Esophagus squamous epithelium (tissue), 4 donors: ENCODE measurements around the gene UVSSA.

Experiments
- POLR2A ChIP-seq, 4 donors: fragments of 450-650 bp; IDR thresholded peaks; one replicate each; pipeline ENCODE4 v1.6.1; 2017; ENCODE audit warnings: antibody characterized with exemption in 4 of 4, mild to moderate bottlenecking in 4 of 4, moderate library complexity in 3 of 4
- TF ChIP-seq, protein P1 (sequence below), 6 experiments: fragments of 450-650 bp in 4 of 6; fragments of 200-600 bp in 2 of 6; sonication (generic) in 2 of 6; IDR thresholded peaks; one replicate each; pipeline ENCODE4 v1.5.1; 2016 to 2019; ENCODE audit warnings: antibody characterized with exemption in 6 of 6, mild to moderate bottlenecking in 4 of 6, moderate library complexity in 4 of 6

GRCh38 chr4:1367936-1368289 is 20.9 kb downstream of the UVSSA start:
- TF ChIP-seq, protein P1, sequence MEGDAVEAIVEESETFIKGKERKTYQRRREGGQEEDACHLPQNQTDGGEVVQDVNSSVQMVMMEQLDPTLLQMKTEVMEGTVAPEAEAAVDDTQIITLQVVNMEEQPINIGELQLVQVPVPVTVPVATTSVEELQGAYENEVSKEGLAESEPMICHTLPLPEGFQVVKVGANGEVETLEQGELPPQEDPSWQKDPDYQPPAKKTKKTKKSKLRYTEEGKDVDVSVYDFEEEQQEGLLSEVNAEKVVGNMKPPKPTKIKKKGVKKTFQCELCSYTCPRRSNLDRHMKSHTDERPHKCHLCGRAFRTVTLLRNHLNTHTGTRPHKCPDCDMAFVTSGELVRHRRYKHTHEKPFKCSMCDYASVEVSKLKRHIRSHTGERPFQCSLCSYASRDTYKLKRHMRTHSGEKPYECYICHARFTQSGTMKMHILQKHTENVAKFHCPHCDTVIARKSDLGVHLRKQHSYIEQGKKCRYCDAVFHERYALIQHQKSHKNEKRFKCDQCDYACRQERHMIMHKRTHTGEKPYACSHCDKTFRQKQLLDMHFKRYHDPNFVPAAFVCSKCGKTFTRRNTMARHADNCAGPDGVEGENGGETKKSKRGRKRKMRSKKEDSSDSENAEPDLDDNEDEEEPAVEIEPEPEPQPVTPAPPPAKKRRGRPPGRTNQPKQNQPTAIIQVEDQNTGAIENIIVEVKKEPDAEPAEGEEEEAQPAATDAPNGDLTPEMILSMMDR (IDR thresholded peaks at IDR 0.05) = no peak
- TF ChIP-seq POLR2A (IDR thresholded peaks at IDR 0.05) = no peak
